Immature natural killer cell (primary cell): ENCODE measurements around the gene KDM5A. TPM values are rescaled to one million over a fixed set of nuclear protein-coding genes. Genes with fewer than 3 reads are reported as not detected.
"Not testable (repeated sequence)": the region's sequence is repeated elsewhere in the genome, so short reads cannot be mapped to it uniquely, and the experiment has no call there.

Source experiments
- DNase-seq, 3 donors: peaks; one replicate each; pipeline ENCODE4 v3.0.0; 2022; ENCODE audit warnings: mixed read lengths in 1 of 3
- H3K27ac Mint-ChIP-seq, 6 donors: one replicate each; pipeline ENCODE4 v1.8.0; 2020; ENCODE audit warnings: mixed read lengths in 6 of 6, mild to moderate bottlenecking in 5 of 6, inconsistent platforms in 4 of 6, moderate library complexity in 3 of 6
- H3K27me3 Mint-ChIP-seq, 3 donors: one replicate each; pipeline ENCODE4 v1.8.0; 2020 to 2021; ENCODE audit warnings: low read depth in 3 of 3, mild to moderate bottlenecking in 3 of 3, mixed read lengths in 3 of 3, moderate library complexity in 3 of 3, inconsistent platforms in 1 of 3
- H3K36me3 Mint-ChIP-seq, 3 donors: one replicate each; pipeline ENCODE4 v1.8.0; 2020; ENCODE audit warnings: mixed read lengths in 3 of 3, inconsistent platforms in 2 of 3, mild to moderate bottlenecking in 2 of 3
- H3K4me1 Mint-ChIP-seq, 2 donors: one replicate each; pipeline ENCODE4 v1.8.0; 2020; ENCODE audit warnings: inconsistent platforms in 2 of 2, mild to moderate bottlenecking in 2 of 2, mixed read lengths in 2 of 2, moderate library complexity in 1 of 2
- H3K4me3 Mint-ChIP-seq, 5 donors: one replicate each; pipeline ENCODE4 v1.8.0; 2020; ENCODE audit warnings: mild to moderate bottlenecking in 5 of 5, mixed read lengths in 5 of 5, inconsistent platforms in 3 of 5, moderate library complexity in 3 of 5
- H3K9me3 Mint-ChIP-seq, 6 donors: one replicate each; pipeline ENCODE4 v1.8.0; 2020; ENCODE audit warnings: mild to moderate bottlenecking in 6 of 6, mixed read lengths in 6 of 6, inconsistent platforms in 4 of 6, moderate library complexity in 3 of 6
- polyA plus RNA-seq, 3 donors: library from polyadenylated mRNA; unstranded; fragments of 300-500 nt; fragmentation: Illumina TruSeq; gene quantifications; one replicate each; pipeline ENCODE4 v1.2.3, GENCODE V29; 2021

Gene KDM5A
- 10 to 100 TPM; 42.4 to 89.5 (median 59.6) TPM for polyA plus RNA-seq

DNA sequence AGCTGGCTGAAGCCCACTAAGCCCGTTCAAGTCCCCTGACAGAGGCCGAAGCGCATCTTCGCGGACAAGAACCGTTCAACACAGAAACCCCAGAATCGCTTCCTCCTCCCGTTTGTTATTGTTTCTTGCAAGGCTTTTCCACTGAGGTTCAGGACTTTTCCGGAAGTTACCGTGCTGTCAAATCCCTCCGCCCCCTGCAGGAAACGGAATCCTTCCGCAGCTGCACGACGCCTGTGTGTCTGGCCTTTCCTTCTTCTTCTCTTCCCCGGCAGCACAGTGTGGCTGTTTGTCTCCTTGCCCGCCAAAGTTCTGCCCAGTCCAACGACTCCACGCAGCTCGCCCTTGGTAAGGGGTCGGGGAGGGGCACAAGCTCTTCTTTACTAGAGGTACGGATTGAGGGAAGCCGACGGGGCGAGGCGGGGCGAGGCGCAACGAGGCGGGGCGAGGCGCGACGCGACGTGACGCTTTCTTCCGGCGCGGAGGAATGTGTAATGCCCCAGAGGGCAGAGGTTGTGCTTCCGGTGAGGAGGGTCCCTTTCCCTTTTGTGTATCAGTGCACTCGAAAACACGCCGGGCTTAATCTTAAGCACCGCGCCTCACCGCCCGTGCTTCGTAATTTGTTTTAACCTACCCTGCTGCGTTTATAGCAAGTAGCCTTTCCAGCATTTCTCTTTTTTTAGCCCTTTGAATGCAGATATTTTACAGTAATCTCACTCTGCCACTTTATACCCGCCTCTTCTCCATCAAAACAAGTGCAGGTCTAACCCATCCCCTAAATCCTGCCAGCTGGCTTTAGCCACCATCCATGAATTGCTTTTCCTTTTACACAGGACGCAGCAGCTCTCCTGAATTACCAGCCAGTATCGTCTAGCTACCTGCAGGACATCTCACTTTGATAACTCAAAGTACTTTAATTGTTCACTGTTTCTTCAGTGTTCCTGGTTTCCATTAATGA, at the start of gene KDM5A:
Gene KDM5A, minus strand, starts transcription at position 179 of the 955 bp plus-strand sequence. CDS start 229 bp downstream, outside the sequence.
- H3K36me3 Mint-ChIP-seq, result peaks cover 5% of the 10 kb centered on the region in 3 donors
- H3K27me3 Mint-ChIP-seq, result peaks cover 8 to 14% (median 13%) of the 10 kb centered on the region in 3 donors
- peak within 1 kb of the TSS; percentile 97 to 100 (median 98) for H3K27ac Mint-ChIP-seq
- H3K9me3 Mint-ChIP-seq, result no peaks in the 10 kb centered on the region
- peak; percentile 87 to 93 (median 91) for DNase-seq
- H3K4me3 Mint-ChIP-seq, result peak within 1 kb of the TSS; percentile 98 to 100 (median 99)
- peaks cover 50 to 57% of the 10 kb centered on the region in 2 donors for H3K4me1 Mint-ChIP-seq

DNA sequence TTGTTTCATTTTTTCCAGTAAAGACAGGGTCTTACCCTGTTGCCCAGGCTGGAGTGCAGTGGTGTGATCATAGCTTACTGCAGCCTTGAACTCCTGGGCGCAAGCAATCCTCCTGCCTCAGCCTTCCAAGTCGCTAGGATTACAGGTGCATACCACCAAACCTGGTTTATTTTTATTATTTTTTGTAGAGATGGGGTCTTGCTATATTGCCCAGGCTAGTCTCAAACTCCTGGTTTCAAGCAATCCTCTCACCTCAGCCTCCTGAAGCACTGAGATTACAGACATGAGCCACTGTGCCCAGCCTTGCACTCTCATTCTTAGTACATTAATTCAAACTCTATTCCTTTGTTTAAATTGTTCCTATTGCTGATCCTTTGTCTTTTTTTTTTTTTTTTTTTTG, 46.6 kb upstream of the KDM5A start:
- H3K9me3 Mint-ChIP-seq, H3K27me3 Mint-ChIP-seq, H3K27ac Mint-ChIP-seq, H3K4me3 Mint-ChIP-seq, H3K4me1 Mint-ChIP-seq, DNase-seq: not testable (repeated sequence)
- H3K36me3 Mint-ChIP-seq, result peaks cover 31 to 53% (median 37%) of the 10 kb centered on the region in 3 donors

DNA sequence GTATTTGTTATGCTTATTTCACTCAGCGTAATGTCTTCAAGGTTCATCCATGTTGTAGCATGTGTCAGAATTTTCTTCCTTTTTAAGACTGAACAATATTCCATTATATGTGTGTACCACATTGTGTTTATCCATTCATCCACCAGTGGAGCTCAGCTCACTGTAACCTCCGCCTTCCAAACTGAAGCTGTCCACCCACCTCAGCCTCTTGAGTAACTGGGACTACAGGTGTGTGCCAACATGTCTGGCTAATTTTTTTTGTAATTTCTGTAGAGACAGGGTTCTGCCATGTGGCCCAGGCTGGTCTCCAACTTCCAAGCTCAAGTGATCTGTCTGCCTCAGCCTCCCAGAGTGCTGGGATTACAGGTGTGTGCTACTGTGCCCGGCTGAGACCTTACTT, 33.4 kb upstream of the KDM5A start:
- Mint-ChIP-seq H3K4me3 (no peak overlapping the region), H3K27ac (no peak overlapping the region), H3K4me1 (no peaks in the 10 kb centered on the region), H3K36me3 (peaks cover 7 to 27% (median 8%) of the 10 kb centered on the region in 3 donors), H3K27me3 (no peaks in the 10 kb centered on the region), H3K9me3 (no peaks in the 10 kb centered on the region)
- DNase-seq, result no peak

DNA sequence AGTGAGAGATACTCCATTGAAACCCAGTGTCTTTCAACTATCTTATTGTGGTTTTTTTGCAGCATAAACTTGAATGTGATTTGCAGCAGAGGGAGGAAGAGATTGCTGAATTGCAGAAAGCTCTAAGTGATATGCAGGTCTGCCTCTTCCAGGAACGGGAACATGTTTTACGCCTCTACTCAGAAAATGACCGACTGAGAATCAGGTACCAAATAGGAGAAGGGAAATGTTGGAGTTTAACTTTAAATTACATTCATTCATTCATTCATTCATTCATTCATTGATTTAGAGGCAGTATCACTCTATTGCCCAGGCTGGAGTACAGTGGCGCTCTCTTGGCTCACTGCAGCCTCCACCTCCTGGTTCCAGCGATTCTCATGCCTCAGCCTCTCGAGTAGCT, 29.3 kb upstream of the KDM5A start:
- peaks cover 15 to 37% (median 23%) of the 10 kb centered on the region in 3 donors for H3K36me3 Mint-ChIP-seq
- no peaks in the 10 kb centered on the region for H3K4me1 Mint-ChIP-seq
- H3K4me3 Mint-ChIP-seq, result no peak overlapping the region
- no peaks in the 10 kb centered on the region for H3K9me3 Mint-ChIP-seq
- H3K27ac Mint-ChIP-seq, result no peak overlapping the region
- no peak for DNase-seq
- H3K27me3 Mint-ChIP-seq, result no peaks in the 10 kb centered on the region

DNA sequence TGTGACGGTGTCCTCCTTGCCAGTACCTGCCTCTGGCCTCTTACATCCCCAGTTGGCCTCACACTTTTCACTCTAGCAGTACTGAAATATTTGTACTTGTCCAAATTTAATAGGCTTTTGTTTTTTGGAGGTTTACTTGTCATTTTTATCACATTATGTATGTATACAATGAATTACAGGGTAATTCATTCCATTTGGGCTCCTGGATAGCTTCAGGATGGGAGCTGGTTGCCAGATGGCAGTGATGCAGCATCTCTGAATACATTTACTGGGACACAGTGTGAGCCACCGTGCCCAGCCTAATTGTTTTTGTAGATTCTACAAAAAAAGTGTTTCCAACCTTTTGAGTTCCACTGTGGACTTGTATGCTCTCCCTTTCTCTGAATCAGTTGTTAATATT, 25.7 kb upstream of the KDM5A start:
- Mint-ChIP-seq H3K9me3 (no peaks in the 10 kb centered on the region), H3K27me3 (no peaks in the 10 kb centered on the region), H3K27ac (no peak overlapping the region), H3K36me3 (peaks cover 22 to 41% (median 22%) of the 10 kb centered on the region in 3 donors), H3K4me3 (no peak overlapping the region), H3K4me1 (no peaks in the 10 kb centered on the region)
- no peak for DNase-seq

DNA sequence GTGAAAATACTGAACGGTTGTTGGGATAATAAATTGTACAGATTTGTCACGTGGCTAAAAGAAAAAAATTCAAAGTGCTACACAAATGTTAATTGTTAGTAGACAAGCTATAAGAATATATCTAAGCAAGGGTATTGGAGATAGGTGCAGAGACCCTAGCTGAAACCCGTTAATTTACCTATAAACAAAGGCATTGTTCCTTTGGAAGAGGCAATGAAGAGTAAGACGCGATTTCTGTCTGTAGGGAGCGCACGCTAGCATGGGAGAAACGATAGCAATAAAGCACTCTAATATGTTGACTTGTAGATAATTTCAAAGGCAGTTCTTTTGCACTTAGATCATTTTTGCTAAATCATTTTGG, 12.9 kb upstream of the KDM5A start:
- Mint-ChIP-seq H3K27ac (no peak overlapping the region), H3K4me3 (no peak overlapping the region), H3K9me3 (no peaks in the 10 kb centered on the region), H3K36me3 (peaks cover 0 to 1% (median under 1%) of the 10 kb centered on the region in 3 donors), H3K27me3 (no peaks in the 10 kb centered on the region), H3K4me1 (no peaks in the 10 kb centered on the region)
- no peak for DNase-seq

DNA sequence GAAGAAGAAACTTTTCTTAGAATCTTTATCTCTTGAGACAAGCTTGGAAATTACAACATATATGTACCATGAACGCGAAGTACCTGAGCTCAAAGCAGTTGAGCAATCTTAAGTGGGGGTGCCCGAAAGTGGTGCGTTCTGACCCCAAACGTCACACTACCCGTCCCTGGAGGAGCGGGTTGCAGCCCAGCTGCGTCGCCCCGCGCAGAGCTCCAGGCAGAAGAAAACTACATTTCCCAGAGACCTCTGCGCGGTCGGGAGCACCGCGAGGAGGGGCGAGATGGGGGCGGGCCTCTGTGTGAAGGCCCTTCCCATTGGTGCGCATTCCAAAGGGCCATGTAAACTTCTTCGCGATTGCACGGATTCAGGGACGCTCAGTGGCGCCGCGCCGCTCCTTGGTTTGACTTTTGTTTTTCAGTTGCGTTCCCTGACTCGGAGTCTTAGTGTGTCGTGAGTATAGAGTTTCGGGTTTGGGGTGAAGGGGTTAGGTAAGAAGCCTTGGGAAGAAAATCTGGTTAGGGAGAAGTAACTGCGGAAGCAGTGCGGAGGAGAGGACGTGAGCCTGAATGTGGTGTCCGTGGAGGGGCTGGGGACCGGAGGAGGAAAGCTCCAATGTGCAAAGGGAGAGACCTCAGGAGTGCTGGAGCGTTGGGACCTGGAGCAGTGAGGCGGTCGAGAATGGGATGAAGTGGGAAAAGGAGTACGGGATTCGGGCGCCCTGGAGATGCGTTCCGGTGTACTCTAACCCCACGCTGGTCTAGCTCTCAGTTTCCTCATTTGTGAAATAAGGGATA, 12.3 kb upstream of the KDM5A start, which contains the start of gene CCDC77:
Gene CCDC77, plus strand, starts transcription at position 410 of the 794 bp plus-strand sequence. CDS start 7,740 bp downstream, outside the sequence.
- DNase-seq, result peak; percentile 93 to 94 (median 94)
- peak within 1 kb of the TSS in 3 of 5 donors; percentile 5 to 22 (median 21) for H3K4me3 Mint-ChIP-seq
- no peak within 1 kb of the TSS for H3K27ac Mint-ChIP-seq
- H3K27me3 Mint-ChIP-seq, result peaks cover 0 to under 1% (median 0%) of the 10 kb centered on the region in 3 donors
- no peaks in the 10 kb centered on the region for H3K36me3 Mint-ChIP-seq
- no peaks in the 10 kb centered on the region for H3K4me1 Mint-ChIP-seq
- no peaks in the 10 kb centered on the region for H3K9me3 Mint-ChIP-seq

DNA sequence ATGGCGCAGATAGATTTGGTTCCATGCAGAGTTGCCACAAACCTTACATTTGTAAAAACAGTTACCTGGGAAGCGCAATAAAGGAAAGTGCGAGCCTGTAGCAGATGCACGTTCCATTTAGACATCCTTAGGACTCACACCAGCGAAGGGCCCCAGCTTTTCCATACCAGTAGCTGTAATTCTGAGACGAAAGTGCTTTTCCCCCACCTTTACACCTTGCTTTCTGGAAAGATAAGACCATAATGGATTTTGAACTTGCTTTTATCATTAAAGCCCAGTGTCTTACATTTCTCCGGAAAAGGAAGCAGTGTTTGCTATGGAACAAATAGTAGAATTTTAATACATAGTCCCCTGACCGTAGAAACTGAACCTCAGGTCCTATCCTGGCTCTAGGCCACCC, 11.7 kb upstream of the KDM5A start:
- DNase-seq, result no peak
- Mint-ChIP-seq H3K27ac (no peak overlapping the region), H3K4me3 (peak overlapping the region in 3 of 5 donors; percentile 5 to 22 (median 21)), H3K4me1 (no peaks in the 10 kb centered on the region), H3K36me3 (no peaks in the 10 kb centered on the region), H3K27me3 (peaks cover 0 to 2% (median 0%) of the 10 kb centered on the region in 3 donors), H3K9me3 (no peaks in the 10 kb centered on the region)

DNA sequence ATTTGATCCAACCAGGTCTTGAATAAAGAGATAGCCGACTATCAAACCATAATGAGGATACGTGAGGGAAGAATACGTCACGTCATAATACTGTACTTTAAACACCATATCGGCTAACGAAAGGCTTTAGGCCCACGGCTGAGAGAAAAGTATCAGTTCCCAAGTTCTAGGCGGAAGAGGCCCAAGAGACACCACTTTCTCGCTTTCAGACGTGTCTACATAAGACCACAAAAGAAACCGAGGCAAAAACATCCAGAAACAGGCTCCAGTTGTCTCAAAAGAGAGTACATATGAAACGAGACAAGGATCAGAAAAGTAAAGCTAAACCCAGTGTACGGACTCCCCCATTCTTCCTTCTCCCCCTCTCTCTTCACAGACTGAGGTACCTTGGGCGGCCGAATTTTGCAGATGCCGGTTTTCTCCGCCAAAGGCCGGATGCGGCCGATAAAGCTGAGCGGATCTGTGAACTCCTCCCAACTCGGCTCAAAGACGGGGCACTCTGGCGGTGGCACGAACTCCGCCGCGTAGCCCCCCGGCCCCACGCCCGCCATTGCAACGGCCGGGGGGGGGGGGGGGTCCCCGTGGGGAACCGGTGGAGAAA, 479 bp downstream of the KDM5A start:
- Mint-ChIP-seq H3K36me3 (peaks cover 5 to 10% (median 9%) of the 10 kb centered on the region in 3 donors), H3K27ac (peak overlapping the region; percentile 97 to 100 (median 98)), H3K9me3 (no peaks in the 10 kb centered on the region), H3K4me1 (peaks cover 56 to 65% of the 10 kb centered on the region in 2 donors), H3K4me3 (peak overlapping the region; percentile 98 to 100 (median 99)), H3K27me3 (peaks cover 8 to 14% (median 13%) of the 10 kb centered on the region in 3 donors)
- DNase-seq, result peak; percentile 71 to 80 (median 77)

DNA sequence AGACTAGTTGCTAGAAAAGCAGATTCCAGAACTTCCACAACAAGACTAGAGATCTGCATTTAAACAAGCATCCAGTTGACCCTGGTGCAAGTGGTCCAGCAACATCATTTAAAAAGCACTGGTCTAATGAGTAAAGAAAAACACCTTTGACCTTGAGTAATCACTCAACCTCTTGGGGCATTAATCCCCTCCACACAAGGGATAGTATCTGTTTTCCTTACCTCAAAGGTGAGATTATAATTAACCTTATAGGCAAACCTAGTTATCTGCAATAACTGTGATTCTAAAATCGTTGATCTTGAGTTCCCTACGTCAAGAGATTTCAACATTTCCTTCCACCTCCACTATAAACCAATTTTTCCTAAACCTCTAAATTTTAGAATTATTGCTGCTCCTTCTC, 1.1 kb downstream of the KDM5A start:
- Mint-ChIP-seq H3K27ac (peak overlapping the region; percentile 97 to 100 (median 98)), H3K4me1 (peaks cover 57 to 65% of the 10 kb centered on the region in 2 donors), H3K27me3 (peaks cover 8 to 14% (median 13%) of the 10 kb centered on the region in 3 donors), H3K9me3 (no peaks in the 10 kb centered on the region), H3K36me3 (peaks cover 5 to 11% (median 9%) of the 10 kb centered on the region in 3 donors), H3K4me3 (peak overlapping the region; percentile 98 to 100 (median 99))
- DNase-seq, result no peak

DNA sequence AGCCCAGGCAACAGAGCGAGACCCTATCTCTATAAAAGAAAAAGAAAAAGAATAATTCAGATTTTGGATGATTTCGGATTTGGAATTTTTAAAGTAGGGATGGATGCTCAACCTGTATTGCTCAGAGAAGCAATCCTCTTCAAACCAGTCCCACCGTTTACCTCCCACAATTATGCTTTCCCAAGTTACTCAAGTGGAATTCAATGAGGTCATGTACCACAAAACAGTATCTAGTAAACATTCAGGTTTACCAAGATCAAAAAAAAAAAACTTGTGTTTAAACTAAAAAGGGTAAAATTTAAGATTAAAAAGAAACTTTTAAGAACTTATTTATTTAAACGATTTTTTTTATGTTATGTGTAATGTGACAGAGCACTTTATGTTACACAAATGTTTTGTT, 2.5 kb downstream of the KDM5A start:
- DNase-seq, result no peak
- Mint-ChIP-seq H3K9me3 (no peaks in the 10 kb centered on the region), H3K36me3 (peaks cover 8 to 16% (median 9%) of the 10 kb centered on the region in 3 donors), H3K27ac (peak overlapping the region; percentile 40 to 98 (median 75)), H3K27me3 (peaks cover 8 to 14% (median 13%) of the 10 kb centered on the region in 3 donors), H3K4me3 (peak overlapping the region; percentile 98 to 100 (median 99)), H3K4me1 (peaks cover 60 to 65% of the 10 kb centered on the region in 2 donors)

DNA sequence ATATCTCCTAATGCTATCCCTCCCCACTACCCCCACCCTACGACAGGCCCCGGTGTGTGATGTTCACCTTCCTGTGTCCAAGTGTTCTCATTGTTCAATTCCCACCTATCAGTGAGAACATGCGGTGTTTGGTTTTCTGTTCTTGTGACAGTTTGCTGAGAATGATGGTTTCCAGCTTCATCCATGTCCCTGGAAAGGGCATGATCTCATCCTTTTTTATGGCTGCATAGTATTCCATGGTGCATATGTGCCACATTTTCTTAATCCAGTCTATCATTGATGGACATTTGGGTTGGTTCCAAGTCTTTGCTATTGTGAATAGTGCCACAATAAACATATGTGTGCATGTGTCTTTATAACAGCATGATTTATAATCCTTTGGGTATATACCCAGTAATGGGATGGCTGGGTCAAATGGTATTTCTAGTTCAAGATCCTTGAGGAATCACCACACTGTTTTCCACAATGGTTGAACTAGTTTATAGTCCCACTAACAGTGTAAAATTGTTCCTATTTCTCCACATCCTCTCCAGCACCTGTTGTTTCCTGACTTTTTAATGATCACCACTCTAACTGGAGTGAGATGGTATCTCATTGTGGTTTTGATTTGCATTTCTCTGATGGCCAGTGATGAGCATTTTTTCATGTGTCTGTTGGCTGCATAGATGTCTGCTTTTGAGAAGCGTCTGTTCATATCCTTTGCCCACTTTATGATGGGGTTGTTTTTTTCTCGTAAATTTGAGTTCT, 18.2 kb downstream of the KDM5A start:
- H3K27me3 Mint-ChIP-seq, H3K9me3 Mint-ChIP-seq, DNase-seq, H3K4me3 Mint-ChIP-seq: not testable (repeated sequence)
- peak overlapping the region in 2 of 6 donors; percentile 36 to 63 for H3K27ac Mint-ChIP-seq
- peaks cover 21 to 54% (median 33%) of the 10 kb centered on the region in 3 donors for H3K36me3 Mint-ChIP-seq
- peaks cover 4 to 42% of the 10 kb centered on the region in 2 donors for H3K4me1 Mint-ChIP-seq

DNA sequence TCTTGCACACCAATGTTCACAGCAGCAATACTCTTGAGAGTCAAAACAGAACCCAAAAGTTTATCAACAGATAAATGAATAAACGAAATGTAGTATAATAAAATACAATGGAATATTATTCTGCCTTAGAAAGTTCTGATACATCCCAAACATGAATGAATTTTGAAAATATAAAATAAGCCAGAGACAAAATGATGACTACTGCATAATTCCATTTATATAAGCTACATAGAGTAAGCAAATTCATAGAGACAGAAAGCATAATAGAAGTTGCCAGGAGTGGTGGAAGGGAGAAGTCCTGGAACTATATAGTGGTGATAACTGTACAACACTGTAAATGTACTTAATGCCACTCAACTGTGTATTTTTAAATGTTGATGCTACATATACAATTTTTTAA, 21.1 kb downstream of the KDM5A start:
- no peak for DNase-seq
- H3K4me3 Mint-ChIP-seq, result no peak overlapping the region
- no peak overlapping the region for H3K27ac Mint-ChIP-seq
- peaks cover 0 to 5% (median 0%) of the 10 kb centered on the region in 6 donors for H3K9me3 Mint-ChIP-seq
- no peaks in the 10 kb centered on the region for H3K27me3 Mint-ChIP-seq
- peaks cover 30 to 56% (median 35%) of the 10 kb centered on the region in 3 donors for H3K36me3 Mint-ChIP-seq
- H3K4me1 Mint-ChIP-seq, result peaks cover 4 to 29% of the 10 kb centered on the region in 2 donors
